22Rv1 (cell line): ENCODE measurements around the gene TNFAIP2.

Source experiments
- H3K27ac ChIP-seq: fragments of 450-650 bp; 2 replicates; pipeline ENCODE4 v1.5.1; 2017
- ZFX ChIP-seq: fragments of 450-650 bp; IDR thresholded peaks from 2 replicates; pipeline ENCODE4 v1.6.1; 2017; ENCODE audit warnings: antibody characterized with exemption, borderline replicate concordance
- TF ChIP-seq, protein P1 (sequence below): fragments of 450-650 bp; IDR thresholded peaks from 2 replicates; pipeline ENCODE4 v1.5.1; 2017; ENCODE audit warnings: mild to moderate bottlenecking

TNFAIP2 gene

DNA sequence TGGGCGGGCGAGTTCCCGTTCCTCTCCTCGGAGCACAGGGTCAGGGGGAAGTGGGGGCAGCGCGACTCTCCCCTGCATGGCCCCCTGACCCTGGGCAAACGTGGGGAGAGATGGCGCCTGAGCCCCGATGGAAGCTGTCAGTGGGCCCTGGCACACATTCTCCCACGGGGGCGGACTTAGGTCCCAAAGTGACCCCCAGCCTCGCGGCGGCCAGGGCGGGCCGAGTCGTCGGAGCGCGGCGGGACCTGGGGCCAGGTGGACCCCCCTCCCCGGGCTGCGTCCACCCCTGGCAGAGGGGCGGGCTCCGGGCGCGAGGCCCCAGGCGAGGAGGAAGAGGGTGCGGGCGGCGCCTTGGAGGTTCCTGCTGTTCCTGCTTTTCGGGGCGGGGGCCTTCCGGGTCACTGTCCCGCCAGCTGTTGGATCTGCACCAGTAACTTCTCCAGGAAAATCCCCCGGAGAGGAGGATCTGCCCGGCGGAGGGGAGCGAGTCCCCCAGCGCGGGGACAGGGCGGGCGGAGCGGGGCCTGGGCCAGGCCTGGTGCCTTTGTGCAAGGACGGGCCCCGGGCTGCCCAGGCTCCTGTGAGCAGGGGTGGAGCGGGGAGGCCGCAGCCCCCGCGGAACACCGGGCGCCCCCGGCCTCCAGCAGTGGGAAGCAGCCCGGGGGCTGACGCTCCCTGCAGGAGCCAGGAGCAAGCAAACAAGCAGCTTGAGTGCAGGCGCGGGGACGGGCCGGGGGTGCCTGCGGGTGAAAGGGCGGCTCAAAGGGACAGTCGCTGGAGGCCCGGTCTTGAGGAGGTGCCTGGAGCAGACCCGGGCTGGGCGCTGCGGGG is 15.3 kb downstream of the TNFAIP2 start:
- H3K27ac ChIP-seq, result no peak overlapping the region
- TF ChIP-seq, protein P1, sequence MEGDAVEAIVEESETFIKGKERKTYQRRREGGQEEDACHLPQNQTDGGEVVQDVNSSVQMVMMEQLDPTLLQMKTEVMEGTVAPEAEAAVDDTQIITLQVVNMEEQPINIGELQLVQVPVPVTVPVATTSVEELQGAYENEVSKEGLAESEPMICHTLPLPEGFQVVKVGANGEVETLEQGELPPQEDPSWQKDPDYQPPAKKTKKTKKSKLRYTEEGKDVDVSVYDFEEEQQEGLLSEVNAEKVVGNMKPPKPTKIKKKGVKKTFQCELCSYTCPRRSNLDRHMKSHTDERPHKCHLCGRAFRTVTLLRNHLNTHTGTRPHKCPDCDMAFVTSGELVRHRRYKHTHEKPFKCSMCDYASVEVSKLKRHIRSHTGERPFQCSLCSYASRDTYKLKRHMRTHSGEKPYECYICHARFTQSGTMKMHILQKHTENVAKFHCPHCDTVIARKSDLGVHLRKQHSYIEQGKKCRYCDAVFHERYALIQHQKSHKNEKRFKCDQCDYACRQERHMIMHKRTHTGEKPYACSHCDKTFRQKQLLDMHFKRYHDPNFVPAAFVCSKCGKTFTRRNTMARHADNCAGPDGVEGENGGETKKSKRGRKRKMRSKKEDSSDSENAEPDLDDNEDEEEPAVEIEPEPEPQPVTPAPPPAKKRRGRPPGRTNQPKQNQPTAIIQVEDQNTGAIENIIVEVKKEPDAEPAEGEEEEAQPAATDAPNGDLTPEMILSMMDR, result no peak
- TF ChIP-seq ZFX, result no peak

GRCh38 chr14:103139132-103140025 is 16.1 kb downstream of the TNFAIP2 start:
- no peak for TF ChIP-seq ZFX
- TF ChIP-seq, protein P1, result no peak
- H3K27ac ChIP-seq, result no peak overlapping the region

DNA sequence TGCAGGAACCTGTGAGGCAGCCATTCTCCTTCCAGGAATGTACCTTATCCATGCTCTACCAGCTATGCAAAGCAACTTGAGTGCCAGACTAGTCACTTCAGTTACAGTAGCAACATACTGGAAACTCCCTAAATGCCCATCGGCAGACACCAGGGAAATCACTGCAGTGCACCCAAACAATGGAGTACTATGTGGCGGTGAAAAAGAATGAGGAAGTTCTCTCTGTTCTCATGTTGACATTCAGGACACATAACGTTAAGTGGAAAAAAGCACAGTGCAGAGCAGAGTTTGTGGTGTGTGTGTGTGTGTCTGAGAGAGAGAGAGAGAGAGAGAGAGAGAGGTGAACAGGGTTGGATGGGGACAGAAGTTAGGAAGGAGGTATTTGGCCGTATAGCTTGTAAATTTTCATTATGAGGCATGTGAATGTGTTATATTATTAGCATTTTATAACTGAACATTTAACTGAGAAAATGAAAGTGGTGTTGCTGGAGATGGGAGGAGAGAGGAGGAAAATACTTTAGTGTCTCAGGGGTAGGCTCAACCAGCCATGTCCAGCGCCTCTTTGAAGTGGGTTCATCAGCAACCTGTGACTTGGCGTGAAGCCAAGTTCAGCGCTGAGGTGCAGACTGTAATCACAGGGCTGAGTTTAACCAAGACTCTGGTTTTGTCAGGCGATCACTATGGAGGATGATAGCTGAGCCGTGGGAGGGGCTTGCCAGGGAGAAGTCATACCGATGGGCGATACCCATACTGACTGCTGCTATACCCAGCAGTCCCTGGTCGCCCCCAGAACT is 17.3 kb downstream of the TNFAIP2 start:
- no peak for TF ChIP-seq ZFX
- TF ChIP-seq, protein P1, result no peak
- H3K27ac ChIP-seq, result no peak overlapping the region

GRCh38 chr14:103141117-103141796 is 18.0 kb downstream of the TNFAIP2 start:
- TF ChIP-seq, protein P1, result peak; percentile 86
- no peak for TF ChIP-seq ZFX
- no peak overlapping the region for H3K27ac ChIP-seq

DNA sequence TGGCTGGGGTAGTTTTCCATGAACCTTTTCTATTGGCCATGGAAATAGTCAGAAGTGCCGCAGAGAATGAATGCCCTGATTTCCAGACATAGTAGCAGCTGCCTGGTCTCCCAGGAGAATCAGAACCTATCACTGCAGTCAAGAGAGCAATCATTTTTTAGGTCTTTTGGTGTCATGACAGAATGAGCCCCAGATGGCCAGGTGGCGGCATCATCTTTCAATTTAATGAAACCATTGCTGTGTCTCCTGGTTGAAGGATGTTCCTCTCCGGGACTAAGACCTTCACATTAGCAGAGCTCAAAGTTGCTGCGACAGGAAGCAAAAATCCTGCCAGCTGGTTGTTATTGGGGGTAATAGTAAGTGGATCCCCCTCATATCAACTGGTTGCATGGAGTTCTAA is 18.8 kb downstream of the TNFAIP2 start:
- H3K27ac ChIP-seq, result no peak overlapping the region
- TF ChIP-seq, protein P1, result no peak
- no peak for TF ChIP-seq ZFX

DNA sequence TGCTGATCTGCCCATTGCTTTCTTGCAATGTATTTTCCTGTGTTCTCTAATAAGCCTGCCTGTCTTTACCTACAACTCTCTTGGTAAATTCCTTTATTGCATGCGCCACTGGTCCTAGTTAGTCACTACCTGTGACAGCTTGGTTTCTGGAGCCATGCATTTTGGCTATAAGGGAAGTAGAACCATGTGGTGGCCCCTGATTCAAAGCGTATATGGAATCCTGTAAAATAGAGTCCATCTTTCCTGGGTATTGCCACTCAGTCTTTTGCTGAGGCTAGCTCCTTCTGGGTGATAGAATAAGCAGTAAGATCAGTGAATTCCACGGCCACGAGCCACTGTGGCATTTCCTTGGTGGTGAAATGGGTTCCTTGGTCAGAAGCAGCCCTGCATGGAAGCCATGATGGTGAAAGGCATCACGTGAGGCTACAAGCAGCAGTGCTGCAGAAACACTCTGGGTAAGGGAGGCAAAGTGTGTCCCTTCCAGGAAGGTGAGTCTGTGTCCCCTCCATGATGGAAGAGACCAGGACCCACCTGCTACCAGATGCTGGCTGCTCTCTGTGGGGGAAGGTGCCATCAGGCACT is 19.6 kb downstream of the TNFAIP2 start:
- TF ChIP-seq, protein P1, result no peak
- TF ChIP-seq ZFX, result no peak
- H3K27ac ChIP-seq, result no peak overlapping the region
